Brain pericyte (primary cell): Measurements from ENCODE around the gene HOXD8.

Experiments
- DNase-seq: peaks from one replicate; pipeline ENCODE4 v3.0.0-alpha.2; 2012; ENCODE audit warnings: low read depth, low spot score

Gene HOXD8

GRCh38 chr2:176103194-176103593 lies 26.3 kb upstream of the HOXD8 start:
- DNase-seq: no peak

GRCh38 chr2:176103742-176104315 lies 25.7 kb upstream of the HOXD8 start:
- no peak for DNase-seq

DNA sequence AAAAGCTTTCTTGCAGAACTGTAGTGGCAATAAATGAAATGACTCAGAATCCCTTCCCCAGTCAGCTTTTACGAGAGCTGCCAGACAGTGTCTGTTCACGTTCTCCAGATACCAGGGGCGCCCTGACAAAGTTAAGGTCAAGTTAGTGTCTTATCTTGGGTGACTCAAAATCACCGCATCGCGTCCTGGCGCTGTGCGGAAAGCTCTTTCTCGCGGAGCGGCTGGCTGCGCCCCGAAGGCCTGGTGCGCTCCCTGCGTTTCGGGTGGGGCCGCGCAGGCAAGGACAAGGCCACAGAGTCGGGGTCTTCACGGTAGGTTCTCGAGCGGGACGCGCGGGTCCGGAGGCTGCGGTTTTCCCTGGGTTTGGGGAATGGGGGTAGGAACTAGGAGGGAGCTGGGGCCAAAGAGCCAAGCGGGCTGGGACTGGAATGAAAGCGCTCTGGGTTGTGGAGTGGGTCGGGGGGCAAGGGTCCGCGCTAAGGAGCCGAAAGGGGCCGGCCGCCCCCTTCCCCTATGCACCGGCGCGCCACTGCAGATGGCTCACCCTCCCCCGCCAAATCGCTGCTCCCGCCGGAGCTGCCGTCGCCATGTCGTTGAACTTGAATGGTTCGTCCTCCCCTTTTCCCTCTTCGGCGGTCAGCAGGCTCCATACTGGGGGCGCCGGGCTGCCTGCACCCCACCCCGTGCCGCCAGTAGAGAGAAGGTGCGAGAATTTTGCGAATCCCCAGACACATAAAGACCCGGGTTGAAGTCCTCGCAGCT lies 25.0 kb upstream of the HOXD8 start:
- DNase-seq: no peak

DNA sequence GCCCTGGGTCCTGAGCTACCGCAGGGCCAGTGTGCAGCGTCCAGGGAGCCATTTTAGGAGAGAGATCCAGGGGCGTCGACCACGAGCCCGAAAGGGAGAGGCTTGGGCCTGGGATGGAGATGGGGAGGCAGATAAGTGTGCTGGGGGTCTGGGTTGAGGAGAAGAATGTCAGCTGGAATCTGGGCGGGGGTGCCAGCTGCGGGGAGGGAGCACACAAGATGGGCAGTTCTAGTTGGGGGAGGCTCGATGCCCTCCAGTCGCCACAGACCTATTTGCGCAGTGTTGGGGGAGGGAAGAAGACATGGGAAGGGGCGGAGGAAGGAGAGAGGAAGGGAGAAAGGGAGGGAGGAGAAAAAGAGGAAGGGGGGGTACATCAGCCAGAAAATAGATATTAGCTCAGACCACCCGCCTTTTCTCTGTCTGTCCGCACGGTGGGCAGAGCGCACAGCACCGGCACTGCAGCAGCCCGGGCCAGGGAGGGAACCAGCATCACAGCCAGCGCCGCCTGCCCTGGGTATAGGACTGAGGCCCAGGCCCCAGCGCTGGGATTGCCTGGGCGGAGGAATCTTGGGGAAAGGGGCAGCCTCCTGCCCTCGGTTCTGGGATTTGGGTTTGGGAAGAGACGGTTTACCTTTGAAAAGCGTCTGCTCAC lies 24.3 kb upstream of the HOXD8 start:
- no peak for DNase-seq

- no peak for DNase-seq
These were observed 23.6 kb upstream of the HOXD8 start for GRCh38 chr2:176105730-176106580.

GRCh38 chr2:176106581-176107539 lies 22.6 kb upstream of the HOXD8 start, which contains the start of gene HOXD11:
Gene HOXD11 (plus strand): TSS chr2:176107280. CDS start chr2:176107356, 76 bp downstream.
- no peak for DNase-seq

DNA sequence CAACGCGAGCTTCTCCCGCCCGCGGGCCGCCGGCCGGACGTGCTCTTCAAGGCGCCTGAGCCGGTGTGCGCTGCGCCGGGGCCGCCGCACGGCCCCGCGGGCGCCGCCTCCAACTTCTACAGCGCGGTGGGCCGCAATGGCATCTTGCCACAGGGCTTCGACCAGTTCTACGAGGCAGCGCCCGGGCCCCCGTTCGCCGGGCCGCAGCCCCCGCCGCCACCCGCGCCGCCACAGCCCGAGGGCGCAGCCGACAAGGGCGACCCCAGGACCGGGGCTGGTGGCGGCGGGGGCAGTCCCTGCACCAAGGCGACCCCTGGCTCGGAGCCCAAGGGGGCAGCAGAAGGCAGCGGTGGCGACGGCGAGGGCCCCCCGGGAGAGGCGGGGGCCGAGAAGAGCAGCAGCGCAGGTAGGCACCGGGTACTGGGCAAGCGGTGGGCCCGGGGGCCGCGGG lies 21.7 kb upstream of the HOXD8 start:
- DNase-seq: no peak

- DNase-seq: no peak
These were observed 20.2 kb upstream of the HOXD8 start for GRCh38 chr2:176109192-176109901.

- no peak for DNase-seq
These were observed 19.6 kb upstream of the HOXD8 start for GRCh38 chr2:176109946-176110345.

DNA sequence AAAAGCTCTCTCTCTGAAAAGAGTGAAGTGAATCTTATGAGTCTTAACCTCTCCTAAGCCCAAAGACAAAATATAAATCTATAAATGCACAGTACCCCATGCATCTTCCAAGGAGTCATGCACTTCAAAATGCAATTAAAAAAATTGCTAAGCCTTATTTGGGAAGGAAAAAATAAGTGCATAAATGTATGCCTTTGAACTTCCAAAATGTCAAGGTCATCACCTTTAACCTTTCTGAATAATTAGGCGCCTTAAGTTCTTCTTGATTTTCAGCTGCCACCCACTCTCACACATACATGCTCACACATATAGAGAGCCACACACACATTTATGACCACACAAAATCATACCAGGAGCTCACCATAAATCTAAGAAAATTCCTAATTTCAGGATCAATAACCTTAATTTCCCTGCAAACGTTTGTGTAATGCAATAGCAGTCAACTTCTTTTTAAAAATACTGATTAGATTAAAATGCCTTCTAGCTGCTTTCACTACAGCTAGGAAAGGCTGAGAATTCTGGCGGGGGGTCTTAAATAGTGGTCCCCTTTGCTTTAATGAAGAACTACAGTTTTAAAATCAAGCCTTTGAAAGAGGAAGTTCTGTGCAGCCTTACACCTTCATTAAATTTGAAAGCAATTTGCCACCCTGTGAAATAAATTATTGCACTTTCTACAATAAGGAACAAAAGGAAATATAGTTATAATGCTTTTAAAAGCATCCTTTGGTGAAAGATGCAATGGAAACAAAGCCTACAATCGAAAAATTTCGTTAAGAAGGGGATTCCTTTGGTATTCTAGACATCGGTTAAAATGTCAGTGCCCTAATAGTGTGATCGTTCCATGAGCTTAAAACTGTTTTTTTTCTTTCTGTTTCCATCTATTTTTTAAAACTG lies 18.8 kb upstream of the HOXD8 start:
- no peak for DNase-seq

DNA sequence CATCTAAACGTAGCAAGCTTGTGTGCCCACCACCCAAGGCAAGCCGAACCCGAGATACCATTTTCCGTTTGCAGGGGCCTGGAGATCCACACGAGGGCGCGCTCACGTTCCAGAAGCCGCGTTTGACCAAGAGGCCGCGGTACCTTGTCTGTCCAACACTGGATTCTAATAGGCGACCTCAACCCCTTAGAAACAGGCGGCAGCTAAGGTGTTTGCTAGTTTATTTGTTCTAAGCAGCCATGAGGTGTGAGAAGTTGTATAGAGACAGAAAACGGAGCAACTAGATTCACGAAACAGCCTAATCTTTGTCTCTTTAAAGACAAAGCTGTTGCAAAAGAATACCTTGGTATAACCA lies 18.2 kb upstream of the HOXD8 start:
- DNase-seq: no peak

DNA sequence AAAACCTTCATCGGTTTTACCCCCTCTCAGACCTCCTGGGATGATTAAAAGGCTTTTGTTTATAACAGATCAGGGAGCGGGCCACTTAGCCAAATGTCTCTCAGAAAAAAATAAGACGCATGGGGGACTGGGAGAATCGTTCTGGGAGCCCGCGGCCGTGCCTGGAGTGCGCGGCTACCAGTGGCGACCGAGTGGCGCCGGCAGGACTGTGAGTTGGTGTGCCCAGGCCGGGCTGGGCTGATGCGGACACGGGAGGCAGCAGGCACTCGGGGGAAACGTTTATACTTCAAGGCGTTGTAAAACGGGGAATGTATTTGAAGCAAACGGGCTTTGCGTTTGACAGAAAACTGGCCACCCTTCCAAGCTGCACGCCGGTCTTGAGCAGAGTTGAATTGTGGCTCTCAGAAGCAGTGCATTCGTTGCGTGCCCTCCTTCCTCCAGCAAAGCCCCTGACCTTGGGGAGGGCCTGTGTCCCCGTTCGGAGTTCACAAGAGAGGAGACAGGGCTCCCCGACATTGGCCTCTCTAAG lies 17.6 kb upstream of the HOXD8 start:
- DNase-seq: no peak

DNA sequence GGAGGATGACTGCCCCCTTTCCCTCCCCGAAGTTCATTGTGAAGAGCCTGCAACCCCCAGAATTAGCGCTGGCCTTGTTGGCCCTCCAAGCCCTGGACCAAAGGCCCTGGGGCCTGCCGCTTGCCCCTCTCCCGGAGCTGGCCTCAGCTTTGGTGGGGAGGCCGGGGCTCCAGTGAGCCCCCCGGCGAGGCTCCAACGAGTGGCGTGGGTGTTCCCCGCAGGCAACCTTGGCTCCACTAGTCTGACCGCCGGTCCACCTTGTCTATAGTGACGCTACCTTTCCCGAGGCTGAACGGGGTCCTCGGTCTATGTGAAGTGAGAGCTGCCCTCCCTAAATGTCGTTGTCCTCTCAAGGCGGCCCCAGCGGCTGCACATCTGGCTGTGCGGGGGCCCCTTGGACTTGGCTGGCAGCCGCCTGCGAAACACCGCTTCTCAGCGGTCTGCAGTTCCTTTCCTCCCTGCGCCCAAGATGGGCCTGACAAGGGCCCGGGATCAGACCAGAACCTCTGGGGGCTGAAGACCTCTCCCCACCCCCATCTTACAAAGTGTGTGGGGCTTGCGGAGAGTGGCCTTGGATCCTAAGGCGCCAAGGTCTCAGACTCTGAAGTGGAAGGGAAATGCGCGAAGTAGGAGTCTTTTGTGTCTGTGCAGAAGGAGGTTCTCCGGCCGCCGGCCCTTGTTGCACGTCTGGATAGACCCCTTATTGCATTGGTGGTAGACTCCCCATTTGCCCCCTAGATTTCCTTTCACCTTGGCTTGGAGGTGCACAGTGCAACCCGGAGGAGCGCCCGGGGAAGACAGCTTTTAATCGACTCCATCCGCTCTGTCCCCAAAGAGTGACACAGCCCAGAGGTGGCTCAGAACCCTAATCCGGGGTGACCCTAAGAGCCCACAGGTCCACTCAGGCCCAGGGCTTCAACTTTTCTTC lies 16.9 kb upstream of the HOXD8 start:
- no peak for DNase-seq

- DNase-seq: no peak
These were observed 15.2 kb upstream of the HOXD8 start for GRCh38 chr2:176114120-176114929.

DNA sequence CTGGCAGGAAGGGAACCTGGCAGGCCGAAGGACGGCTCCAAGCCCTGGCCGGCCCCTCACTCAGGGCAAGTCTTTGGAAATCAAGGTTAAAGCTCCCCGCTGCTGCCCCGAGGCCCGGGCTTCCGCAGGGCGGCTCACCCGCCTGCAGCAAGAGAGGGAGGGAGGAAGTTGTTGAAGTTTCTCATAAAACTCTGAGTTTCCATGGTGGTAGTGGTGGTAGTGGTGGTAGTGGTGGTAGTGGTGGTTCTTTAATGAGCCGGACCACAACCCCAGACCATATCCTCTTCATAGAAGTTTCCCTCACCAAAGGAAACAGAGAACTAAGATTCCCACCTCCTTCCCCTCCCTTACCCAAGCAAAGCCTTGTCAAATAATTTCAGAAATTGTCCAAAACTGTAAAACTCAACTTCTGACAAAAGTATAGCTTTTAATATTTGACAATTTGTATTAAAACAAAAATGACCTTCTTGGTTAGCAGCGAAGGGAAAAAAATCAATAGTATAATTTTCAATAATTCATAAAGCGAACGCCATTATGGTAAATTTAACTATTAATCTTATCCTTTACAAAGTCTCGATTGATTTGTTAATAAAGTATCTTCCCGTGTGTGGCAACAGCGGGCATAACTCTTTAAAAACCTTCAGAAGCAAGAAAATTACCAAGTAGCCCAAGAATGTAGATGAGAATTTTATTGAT lies 14.4 kb upstream of the HOXD8 start:
- DNase-seq: no peak
